CD4-positive, alpha-beta T cell treated with Interleukin-17A for 4 hours (primary cell): ENCODE results near the gene SH3BP4.

Experiments
- DNase-seq: peaks from one replicate; pipeline ENCODE4 v3.0.0-alpha.2; 2020; ENCODE audit warnings: mixed read lengths

Gene SH3BP4, protein sequence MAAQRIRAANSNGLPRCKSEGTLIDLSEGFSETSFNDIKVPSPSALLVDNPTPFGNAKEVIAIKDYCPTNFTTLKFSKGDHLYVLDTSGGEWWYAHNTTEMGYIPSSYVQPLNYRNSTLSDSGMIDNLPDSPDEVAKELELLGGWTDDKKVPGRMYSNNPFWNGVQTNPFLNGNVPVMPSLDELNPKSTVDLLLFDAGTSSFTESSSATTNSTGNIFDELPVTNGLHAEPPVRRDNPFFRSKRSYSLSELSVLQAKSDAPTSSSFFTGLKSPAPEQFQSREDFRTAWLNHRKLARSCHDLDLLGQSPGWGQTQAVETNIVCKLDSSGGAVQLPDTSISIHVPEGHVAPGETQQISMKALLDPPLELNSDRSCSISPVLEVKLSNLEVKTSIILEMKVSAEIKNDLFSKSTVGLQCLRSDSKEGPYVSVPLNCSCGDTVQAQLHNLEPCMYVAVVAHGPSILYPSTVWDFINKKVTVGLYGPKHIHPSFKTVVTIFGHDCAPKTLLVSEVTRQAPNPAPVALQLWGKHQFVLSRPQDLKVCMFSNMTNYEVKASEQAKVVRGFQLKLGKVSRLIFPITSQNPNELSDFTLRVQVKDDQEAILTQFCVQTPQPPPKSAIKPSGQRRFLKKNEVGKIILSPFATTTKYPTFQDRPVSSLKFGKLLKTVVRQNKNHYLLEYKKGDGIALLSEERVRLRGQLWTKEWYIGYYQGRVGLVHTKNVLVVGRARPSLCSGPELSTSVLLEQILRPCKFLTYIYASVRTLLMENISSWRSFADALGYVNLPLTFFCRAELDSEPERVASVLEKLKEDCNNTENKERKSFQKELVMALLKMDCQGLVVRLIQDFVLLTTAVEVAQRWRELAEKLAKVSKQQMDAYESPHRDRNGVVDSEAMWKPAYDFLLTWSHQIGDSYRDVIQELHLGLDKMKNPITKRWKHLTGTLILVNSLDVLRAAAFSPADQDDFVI

DNA sequence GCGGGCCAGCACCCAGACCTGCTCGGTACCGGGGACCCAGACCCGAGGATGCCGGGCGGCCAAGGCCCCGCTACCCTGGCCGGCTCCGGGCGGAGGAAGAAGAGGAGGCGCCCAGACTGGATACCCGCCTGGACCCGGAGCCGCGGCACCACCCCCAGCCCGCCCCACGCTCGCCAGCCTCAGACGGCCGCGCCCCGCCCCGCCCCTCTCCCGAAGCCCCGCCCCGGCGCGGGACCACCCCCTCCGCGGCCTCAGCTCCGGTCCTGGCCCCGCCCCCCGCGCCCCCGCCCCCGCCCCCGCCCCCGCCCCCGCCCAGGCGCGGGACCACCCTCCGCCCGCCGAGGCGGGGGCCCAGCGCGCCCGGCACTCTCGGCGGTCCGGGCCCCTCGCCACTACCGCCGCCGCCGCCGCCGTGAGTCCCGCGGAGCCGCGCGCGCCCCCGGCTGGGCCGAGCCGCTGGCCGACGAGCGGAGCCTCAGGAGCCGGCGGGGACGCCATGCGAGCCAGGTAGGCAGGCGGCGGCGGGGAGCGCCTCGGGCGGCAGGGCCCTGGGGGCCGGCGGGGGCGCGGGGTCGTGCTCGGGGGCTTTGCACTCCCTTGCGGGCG lies at the start of gene SH3BP4:
TSS of gene SH3BP4 (plus strand) at position 354 of the 606 bp plus-strand sequence. CDS start 82,986 bp downstream, outside the sequence.
- peak; percentile 37 for DNase-seq

DNA sequence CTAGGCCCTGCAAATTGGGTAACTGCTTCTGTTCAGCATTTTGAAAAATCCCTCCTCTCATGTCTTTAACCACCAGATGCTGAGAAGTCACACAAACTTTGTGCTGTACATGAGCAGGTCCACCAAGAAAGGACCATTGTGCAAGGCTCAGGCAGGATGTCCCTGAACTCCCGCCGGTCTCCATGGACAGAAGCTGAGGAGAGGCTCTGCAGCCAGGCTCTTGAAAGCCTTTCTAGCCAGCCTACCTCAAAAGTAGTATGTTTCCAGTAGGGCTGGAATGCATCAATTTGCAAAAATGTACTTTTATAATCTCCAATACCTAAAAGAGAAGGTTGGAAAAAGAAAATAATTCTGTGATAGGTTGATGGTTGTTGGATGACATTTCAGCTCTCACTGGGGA lies 47.0 kb upstream of the SH3BP4 start:
- DNase-seq: no peak

DNA sequence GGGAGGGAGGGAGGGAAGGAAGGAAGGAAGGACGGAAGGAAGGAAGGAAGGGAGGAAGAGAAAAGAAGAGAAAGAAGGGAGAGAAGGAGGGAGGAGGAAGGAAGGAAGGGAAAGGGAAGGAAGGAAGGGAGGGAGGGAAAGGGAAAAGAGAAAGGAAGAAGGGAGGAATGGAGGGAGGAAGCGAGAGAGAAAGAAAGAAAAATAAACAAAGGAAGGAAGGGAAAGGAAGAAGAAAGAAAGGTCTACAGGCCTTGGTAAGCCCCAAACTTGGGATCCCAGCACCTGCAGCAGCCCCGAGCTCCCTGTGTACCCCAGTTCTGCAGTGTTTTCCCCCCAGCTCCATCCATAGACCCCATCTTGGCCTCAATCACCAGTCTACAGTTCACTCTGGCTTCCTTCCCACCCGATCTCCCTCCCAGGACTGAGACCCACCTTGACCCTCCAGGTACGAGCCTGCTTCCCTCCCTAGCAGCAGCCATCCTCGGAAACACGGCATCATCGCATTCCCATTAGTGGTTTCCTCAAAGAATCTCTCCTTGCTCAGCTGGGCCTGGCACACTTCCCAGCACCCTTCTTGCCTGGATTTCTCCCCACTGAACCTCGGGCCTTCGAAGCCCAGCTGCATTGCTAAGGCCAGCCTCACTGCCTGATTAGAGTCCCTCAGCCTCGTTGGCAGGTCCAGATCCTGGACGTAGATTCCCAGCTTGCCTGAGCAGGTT lies 46.1 kb upstream of the SH3BP4 start:
- no peak for DNase-seq

DNA sequence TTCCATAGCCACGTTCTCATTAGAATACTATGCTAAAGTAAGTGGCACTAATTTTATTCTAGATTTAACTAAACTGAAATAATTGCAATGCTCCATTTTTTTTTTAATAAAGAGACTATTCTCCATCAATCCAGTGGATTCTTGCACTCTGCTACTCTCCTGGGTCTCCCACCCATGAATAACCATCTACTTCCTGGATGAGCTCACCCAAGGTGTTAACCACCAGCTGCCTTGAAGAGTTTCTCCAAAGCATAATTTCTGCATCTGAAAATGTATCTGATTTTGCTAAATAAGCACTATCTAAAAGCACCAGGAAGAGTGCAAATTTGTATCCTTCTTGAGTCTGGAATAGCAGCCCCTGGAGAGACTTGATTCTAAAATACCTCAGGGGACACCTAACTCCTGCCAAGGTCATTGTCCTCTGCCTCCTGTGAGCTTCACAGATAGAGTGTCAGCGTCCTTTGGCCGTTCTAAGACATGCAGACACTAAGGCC lies 41.6 kb upstream of the SH3BP4 start:
- no peak for DNase-seq

DNA sequence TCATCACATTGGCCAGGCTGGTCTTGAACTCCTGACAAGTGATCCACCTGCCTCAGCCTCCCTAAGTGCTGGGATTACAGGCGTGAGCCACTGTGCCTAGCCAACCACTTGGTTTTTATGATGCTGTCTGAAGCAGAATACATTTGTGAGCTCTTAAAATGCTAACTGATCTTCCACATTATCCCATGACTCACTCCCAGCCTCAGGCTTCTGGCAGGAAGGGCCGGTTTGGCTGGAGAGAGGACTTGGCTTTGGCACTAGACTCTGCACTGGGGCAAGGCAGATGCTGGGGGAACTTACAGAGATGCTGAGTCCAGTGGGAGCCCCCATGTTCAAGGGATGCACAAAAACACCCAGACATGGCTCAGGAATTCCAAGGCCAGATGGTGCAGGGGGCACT lies 40.5 kb upstream of the SH3BP4 start:
- no peak for DNase-seq

DNA sequence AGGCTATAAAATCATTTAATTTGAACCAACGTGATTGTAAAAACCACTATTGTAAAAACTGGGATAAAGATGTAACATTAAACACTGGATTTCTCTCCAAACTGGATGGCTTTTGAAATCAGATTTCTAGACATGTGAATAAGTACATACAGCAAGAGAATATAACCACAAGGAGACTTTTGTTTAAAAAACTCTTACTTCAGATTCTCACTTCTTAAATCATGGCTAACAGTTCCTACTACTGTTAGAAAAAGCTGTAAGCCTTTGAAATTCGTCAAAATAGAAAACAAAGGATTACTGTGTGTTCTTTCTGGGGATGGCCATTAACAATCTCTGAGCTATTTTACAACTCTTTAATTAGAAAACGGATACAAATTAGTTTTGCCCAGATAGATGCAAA lies 39.4 kb upstream of the SH3BP4 start:
- no peak for DNase-seq

DNA sequence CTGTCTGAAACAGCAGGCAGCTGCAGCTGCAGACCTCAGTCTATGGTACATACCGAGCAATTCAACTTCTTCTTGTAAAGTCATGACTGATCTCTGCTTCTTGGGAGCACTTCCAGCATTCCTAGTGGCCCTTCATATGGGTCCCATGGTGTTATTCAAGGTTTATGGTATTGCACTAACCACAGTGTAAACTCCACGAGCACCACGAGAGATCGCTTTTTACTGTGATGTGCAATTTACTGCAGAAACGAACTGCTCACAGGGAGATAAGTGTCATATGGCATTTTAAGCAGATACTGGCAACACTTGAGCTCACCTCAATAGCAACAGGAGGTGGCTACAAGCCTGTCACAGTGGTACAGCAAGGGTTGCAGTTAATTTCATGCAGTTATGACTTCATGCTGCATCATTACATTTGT lies 38.6 kb upstream of the SH3BP4 start:
- no peak for DNase-seq

DNA sequence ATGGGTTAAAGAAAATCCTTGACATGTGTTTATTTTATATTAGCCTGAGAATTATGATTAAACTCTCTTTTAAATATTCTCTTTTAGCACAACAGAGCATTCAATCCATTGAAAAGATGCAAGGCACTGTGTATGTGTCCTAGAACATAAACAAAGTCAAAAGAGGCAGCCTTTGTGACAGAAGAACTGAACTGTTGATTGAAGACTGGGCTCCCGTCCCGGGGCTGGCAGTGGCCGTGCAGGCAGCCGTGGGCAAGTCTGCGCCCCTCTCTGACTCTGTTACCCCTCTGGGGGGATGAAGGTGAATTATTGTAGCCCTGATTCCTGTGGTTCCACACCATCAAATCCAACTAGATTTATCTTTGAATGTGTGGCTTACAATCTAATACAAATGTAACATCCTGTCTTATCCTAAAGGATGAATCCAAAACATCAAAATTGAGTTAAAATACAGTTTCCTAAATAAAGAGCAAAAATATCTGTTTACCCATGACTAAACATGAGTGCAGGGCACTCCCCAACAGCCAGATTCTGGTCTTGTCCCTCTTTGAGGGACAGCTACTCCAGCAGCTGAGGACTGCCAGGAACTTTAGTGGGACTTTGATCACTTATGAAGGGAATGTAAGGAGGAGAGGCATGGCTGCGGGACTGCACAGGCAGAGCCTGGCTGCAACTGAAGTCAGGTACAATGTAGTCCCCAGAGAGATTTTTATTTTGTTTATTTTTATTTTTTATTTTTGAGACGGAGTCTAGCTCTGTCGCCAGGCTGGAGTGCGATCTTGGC lies 37.3 kb upstream of the SH3BP4 start:
- no peak for DNase-seq

DNA sequence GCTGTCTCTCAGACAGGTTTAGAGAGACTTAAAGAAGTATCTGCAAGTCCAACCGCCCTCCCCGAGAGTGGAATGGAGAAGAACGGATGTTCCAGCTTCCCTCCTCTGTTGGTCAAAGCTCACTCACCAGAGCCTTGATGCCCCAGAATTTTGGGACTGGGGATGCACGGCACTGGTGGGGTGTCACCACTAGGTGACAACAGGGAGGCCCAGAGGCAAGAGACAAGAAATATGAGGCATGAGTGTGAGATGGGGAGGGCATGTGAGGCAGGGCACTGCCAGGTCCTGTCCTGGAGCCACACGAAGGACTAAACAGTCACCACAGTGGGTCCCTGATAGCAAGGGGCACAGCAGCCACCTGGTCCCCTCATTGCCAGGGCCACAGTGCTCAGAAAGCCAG lies 35.1 kb upstream of the SH3BP4 start:
- no peak for DNase-seq

DNA sequence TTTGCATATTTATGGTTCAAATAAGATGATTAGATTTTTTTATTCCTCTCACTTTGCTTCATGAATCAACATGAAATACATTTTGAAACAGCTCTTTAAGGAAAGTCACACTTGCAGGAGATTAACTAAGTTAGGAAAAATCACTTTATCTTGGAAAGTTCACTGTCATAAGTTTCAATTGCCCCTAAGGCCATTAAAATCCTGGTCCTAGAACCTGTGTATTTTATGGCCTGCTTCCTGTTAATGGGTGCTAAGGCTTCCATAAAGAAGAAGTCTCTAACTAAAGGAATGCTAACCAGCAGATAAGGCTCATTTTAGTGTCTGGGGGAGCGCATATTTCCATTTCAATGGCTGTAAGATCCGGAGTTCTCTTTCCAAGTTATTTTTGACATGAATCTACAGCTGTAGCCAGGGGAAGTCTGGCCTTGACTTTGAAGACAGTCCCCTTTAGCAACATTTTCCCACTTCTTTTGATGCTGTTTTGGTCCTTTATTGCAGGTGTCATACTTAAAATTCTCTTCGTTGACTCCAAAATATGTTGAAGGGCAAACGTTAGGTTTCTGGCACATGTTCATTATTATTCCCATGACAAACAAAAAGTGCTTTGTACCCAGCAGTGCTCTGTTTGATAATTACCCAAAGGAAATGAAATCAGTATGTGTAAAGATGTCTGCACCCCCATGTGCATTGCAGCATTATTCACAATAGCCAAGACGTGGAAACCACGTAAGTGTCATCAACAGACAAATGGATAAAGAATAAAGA lies 34.4 kb upstream of the SH3BP4 start:
- DNase-seq: no peak

DNA sequence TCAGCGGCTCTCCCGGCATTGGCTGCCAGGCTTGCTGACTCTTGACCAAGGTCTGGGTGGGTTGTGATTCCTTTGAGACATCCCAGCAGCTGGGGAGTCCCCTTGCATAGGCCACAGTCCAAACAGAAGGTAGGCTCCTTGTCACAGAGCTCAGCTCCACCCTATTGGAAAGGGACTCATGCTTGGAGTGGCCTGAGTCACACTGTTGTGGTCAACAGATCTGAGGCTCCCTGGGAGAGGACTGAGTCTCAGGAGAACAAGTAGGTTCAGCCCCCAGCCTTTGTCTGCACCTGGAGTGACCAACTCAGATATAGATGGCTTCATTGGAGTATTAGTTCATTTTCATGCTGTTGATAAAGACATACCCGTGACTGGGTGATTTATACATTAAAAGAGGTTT lies 32.1 kb upstream of the SH3BP4 start:
- no peak for DNase-seq

DNA sequence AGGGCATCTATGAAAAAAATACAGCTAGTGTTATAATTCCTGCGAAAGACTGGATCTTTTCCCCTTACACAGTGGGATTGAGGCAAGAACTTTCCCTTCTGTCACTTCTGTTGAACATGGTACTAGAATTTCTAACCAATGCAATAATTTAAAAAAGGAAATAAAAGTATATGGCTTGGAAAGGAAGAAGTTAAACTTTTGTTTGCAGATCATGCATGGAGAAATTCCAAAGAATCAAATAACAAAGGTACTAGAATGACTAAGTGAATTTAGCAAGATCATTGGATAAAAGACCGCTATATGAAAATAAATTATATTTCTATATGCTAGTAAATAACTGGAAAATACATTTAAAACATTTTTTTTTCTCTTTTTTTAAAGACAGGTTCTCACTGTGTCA lies 31.0 kb upstream of the SH3BP4 start:
- no peak for DNase-seq

DNA sequence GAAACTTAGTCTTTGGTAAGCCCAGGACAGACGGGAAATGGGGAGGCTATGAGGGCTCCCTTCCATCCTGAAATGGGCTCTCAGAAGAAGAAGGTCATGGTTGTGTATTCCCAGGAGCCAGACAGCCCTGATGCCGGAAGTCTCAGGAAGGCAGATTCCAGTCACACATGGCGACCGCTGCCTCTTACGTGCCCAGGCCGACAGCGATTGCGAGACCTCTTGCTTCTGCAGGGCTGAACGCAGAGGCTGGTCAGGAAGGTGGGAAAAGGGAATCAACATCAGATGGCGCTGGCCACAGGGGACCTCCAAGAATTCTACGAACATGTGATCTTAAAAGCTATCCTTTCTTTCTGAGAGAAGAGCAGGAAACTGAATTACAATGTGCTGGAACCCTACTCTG lies 22.8 kb upstream of the SH3BP4 start:
- DNase-seq: no peak

DNA sequence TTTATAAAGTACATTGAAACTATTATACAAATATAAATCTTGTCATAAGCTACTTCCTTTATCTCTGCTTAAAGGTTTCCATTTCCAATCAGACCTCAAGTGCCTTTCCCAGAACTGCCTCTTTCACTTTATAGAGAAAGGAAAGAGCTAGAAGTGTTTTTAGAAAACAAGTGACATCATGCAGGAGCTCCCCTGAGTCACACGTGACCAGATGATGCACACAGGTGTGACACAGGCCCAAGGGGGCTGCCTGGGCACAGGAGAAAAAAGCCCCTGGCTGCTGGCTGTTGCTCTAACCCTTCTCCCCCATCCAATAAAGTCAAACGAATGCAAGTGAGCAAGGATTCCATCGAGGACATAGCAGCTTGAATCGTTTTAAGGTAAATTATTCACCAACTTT lies 21.4 kb upstream of the SH3BP4 start:
- DNase-seq: no peak

DNA sequence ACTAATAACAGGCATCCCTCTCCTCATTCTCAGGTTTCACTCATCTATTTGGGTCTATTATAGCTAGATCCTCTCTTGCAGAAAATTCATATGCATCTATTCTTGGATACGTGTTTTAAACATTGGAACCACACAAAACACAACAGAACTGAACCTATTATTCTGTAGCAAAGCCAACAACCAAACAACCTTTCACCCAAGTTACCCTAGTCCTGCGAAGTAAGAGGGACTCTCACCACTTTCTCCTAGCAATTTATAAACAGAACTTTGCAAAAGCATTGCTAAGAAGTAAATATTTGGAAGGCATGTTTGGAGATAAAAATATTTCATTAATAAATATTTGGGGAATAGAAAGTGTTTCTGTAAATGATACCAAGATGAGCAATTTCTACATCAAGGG lies 20.4 kb upstream of the SH3BP4 start:
- no peak for DNase-seq

DNA sequence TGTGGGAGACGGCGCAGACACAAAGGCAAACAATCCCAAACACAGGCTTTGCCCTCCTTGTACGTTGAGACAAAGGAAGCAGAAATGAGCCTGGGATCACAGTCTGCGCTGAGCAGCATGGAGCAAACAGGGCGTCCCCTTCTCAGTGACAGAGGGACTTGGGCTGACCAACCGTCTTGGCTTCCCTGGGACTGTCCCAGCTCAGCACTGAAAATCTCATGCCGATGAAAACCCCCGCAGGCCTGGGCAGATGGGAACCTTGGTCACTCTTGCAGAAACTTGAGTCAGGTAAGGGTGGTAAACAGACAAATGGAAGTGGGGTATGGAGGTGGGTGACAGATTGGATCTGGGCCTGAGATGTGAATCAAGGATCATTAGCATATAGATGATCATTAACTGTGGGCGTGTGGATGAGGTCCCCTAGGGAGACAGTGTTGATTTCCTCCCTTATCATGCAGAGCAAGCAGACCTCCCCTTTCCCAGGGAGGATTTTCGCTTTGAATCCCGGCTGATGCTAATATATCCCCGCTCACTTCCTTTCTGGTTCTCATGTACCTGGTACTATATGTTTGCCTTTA lies 19.1 kb upstream of the SH3BP4 start:
- no peak for DNase-seq

DNA sequence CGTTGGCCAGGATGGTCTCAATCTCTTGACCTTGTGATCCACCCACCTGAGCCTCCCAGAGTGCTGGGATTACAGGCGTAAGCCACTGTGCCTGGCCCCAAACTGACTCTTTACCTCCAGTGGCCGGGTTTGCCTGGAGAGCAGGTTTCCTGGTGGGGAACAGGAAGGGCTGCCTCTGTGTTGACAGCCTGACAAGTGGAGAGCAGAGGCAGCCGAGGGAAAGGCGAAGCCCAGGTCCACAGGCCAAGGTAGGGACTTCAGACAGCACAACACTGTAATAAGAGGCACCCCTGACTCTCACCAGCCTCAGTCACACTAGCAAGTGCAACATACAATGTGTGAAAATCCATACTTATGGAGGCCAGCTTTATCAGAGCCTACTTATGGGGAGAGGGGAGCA lies 16.5 kb upstream of the SH3BP4 start:
- DNase-seq: no peak

DNA sequence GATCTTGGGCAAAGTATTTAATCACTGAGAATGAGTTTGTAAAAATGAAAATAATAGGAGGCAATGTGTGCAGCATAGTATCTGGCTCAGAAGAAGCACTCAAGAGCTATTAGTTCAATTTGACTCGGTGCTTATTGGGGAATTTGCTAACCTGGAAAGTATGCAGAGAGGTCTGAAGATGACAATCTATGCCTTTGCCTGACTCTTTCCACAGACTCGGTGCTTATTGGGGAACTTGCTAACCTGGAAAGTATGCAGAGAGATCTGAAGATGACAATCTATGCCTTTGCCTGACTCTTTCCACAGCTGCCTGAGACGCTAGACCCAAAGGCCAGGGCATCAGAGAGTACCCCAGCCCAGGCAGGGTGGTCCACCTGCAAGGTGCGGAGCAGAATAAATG lies 12.2 kb upstream of the SH3BP4 start:
- no peak for DNase-seq

DNA sequence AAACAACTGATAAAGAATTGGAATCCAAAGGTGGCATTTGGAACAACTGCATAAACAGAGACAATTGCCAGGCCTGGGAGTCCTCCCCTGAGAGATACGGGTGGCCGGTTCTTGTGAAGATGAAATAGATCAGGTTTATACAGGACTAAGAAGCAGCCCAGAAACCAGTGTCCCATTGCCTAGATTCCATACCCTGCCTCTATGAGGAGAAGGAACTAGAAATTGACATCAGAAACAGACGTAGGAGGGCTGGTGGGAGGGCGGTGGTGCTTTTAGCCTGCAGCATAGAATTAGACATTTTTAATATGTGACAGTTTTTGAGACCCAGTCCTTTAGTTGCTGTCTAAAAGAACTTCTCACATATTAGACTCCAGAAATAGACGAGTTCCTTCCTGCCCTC lies 11.8 kb upstream of the SH3BP4 start:
- no peak for DNase-seq

DNA sequence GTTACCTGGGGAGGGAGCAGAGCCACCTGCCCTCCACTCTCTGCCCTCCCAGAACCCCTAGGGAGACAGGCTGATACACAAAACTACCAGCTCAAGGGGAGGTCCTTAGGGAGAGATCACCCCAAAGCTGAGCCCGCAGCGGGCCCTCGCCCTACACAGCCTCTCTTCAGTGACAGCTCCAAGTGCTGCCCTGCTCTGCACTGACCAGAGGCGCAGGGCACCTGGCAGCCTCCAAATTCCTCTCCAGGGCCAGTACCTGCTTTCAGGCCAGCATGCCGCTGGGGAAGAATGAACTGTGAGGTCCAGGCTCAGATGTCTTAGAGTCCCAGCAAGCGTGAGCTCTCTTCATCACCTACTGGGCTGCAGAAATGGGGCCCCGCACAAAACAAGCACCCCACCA lies 11.3 kb upstream of the SH3BP4 start:
- no peak for DNase-seq
